Embryonic facial prominence (tissue), 1 donor: ENCODE results near the gene OR2F2.

Source experiments
- DNase-seq: peaks from one replicate; pipeline ENCODE4 v3.0.0-alpha.2; 2016; ENCODE audit errors: extremely low spot score

The OR2F2 gene

DNA sequence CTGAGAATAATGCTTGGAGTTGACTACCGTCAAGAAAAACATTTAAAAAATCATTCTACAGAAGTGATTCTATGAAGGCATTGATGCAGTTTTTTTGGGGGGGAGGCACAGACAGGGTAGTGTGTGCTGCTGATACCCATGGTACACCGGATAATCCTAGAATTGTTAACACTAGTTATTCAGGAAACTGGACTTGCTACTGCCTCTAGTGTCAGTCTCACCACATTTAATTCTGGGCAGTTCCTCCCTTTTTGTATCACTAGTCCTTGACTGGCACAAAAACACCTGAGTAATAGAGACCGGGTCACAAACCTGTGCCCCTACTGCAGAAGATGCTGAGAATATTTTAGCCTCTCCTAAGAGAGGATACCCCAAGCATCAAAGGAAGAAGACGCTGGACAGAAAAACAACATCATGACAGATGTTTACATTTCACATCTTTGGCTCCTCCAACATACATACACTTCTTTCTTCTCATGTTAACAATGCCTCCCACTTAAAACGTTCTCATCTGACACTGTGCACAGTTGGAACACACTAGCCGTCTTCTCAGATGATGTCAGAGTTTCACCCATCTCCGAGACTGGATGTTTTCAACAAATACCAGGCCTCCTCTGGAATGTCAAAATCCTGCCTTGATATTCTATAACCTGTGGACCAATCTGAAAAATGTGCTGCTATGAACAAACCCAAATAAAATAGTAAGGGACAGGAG is 19.9 kb upstream of the OR2F2 start:
- no peak for DNase-seq

DNA sequence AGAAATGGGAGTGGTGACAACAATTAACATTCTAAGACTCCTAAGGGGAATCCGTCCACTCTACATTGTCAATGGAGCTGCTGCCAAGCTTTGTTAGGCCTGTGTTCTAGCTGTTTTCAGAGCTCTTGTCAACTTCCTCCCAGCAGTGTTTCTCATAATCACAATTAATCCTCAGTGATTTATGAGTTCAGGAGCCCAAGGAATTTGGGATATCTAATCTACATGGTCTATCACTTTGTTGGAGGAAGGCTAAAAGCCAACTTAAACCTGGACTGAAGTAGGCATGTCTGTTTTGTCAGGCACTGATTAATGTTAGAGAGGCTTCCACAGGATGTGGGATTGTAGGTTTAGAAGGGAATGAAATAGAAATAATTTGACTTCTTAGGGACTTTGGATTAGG is 10.2 kb upstream of the OR2F2 start:
- DNase-seq = no peak

DNA sequence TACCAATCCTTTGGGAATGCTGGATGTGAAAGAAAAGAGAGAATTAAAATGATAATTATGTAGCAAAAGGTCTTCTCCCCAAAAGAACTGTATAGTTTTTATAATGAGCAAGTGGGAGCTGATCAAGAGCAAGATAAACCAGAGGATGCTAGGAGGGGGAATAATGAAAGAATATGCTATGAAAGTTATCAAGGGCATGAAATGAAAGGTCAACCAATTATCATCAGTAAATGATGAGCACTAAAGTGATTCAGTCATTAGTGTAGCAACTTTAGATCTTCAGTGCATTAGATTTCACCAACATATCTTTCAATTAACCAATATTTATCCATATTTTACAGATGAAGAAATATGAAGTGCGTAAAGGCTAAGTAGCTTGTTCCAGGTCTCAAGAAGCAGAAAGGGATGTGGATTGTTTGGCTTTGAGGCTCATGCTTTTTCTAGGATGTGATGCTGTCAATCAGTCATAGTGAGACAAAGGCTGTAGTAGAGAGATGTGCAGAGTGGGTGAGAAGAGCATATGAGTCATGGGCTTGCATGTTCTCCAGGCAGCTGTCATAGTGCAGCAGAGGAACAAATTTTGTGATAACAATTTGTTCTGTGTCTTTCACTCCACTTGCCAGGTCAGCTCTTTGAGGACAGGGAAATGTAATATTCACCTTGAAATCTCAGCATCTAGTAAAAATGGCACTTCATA is 5.7 kb upstream of the OR2F2 start:
- DNase-seq = no peak

DNA sequence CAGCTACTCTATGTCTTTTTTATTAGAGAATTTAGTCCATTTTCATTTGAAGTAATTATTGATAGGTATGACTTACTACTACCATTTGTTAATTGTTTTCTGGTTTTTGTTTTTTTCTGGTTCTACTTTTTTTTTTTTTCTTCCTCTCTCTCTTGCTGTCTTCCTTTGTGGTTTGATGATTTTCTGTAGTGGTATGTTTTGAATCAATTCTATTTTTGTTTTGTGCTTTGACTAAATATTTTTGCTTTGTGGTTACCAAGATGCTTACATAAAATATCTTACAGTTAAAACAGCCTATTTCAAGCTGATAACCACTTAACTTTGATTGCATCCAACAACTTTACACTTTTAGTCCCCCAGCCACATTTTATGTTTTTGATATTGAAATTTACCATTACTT is 3.3 kb upstream of the OR2F2 start:
- no peak for DNase-seq

DNA sequence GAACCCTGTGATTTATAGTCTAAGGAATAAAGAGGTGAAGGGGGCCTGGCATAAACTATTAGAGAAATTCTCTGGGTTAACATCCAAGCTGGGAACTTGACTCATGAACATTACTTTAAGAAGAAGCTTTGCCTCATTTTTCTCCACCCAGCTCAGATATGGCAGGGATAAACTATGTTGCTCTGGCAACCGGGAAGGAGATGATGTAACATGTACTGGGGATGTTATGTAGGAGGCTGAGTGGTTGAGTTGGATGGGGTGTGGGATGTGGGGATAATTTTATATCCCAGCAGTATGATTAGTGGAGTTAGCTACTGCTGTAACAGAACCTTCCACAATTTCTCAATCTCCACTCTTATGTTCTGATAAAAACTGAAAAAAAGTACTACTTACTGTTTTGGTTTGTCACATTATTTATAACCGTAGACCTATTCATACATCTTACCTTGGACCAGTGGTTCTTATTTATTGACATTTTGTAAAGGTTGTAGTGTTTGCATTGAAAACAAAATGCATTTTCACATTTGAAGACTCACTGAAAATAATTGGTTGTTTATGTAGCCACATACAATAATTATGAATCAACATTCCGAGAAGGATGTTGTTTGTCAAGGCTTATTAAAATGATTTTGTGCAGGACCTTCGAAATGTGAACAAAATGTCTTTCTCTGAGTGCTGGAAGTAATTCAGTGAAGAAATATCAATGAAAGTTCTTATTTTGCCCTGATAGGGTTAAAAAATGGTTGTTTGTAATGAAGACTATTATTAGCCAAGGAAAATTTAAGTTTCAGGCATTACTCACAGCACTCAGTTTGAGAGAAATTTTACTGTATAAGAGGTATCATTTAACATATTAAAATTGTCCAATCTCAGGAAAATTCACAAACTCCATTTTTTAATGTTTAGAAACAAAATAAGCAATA is 1.3 kb downstream of the OR2F2 start:
- DNase-seq = no peak

DNA sequence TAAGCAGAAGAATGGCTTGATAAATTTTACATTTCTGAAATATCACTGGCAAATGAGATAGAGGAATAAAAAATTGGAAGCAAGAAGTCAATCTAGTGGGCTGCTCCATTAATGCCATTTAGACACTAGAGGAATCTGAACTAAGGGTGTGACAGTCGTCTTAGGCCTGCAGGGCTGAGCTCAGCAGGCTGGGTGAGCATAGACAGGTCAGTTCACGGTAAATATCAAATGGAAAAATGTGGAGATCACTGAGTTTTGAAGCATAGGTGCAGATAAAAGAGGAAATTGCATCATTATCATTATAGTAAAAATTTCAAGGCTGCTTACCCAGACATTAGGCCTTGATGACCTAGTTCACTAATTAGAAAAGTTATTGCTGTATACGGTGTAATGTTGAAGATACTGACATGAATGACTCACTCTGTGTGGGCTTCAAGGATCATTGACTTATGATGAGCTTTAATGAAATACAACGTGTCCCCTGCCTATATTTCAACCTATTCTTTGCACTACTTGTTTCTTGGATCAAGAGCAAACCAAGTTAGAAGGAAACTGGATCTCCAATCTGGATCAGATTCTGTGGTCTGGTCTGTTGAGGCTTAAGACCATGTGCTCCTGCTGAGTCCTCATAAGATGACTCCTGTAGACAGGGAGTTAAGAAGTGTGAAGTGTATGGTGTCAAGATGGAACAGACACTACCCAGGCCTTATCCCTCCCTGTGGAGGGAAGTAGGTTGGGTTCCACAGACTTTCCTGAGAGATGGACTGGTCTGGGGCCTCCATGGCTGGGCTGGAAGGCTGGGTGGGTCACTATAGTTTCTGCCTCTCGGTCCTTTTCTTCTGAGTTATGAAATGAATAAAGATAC is 3.6 kb downstream of the OR2F2 start:
- no peak for DNase-seq

DNA sequence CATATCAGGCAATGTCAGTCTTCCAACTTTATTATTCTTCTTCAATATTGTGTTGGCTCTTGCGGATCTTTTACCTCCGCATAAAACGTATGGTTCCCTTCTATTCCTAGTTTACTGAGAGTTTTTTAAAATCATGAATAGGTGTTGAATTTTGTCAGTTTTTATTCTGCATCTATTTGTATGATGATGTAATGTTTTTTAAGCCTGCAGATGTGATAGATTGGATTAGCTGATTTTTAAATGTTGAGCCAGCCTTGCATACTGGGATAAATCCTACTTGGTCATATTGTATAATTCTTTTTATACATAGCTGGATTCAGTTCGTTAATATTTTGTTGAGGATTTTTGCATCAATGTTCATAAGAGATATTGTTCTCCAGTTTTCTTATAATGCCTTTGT is 10.4 kb downstream of the OR2F2 start:
- no peak for DNase-seq

DNA sequence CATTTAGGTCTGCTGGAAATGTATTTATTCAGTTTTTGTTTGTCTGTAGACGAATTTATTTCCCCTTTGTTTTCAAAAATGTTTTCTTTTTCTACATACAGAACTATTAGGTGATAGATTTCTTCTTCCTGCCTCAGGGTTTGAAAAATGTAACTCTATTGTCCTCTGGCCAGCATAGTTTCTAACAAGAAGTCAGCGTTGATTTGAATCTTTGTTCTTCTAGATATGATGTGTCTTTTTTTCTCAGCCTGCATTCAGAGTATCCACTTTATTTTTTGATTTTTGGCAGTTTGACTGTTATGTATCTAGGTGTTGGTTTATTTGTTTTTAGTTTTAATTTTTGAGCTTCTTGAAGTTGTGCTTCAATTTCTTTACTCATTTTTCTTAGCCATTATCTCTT is 12.1 kb downstream of the OR2F2 start:
- no peak for DNase-seq

DNA sequence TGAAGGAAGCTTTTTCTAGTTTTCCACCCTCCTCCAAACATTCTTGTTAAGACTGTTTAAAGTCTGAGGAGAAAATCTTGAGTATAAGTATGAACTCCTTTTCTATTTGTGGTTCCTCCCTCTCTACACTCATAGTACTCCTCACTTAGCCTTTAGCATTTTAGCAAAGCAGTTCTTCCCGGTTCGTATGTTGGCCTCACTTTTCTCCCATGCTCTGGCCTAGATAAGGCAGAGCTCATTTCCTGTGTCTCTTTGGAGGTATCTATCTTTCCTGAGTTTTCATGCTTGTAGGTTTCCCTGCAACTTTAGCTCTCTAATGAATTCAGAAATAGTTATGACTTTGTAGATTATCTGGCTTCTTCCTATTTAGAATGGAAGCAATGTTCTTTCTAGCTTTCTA is 13.7 kb downstream of the OR2F2 start:
- no peak for DNase-seq

DNA sequence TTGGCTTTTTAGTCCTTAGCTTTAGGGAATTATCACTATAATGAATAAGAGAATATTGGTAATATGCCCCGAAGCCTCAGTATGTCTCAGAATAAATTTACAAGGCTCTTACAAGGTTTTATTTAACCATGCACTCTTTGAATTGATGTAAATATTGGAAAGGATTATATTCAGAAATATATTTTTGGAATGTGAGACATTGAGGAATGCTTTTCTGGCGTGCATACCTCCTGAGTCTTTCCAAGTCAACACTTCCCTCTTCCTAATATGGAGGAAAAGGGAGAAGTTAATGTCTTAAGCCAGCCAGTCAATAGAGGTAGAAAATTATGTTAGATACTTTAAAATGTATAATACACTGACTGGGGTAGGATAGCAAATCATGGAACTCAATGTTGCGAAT is 18.4 kb downstream of the OR2F2 start:
- DNase-seq = no peak

DNA sequence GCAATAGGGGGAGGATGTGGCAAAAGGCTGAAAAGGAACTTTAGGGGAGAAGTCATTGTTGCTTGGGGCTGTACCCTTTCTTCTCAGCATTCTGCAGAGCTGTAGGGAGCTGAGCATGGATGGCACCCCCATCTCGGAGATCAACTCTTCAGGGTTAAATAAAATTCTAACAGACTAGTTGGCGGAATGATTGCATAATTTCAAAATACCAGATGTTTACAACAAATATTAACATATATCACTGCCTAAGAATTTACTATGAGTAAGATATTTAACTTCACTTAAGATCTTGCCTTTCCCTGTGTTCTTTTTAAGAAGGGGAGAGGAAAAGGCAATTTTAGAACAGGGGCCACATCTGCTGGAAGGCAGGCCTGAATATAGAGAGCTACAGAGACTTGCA is 19.1 kb downstream of the OR2F2 start:
- DNase-seq = no peak

DNA sequence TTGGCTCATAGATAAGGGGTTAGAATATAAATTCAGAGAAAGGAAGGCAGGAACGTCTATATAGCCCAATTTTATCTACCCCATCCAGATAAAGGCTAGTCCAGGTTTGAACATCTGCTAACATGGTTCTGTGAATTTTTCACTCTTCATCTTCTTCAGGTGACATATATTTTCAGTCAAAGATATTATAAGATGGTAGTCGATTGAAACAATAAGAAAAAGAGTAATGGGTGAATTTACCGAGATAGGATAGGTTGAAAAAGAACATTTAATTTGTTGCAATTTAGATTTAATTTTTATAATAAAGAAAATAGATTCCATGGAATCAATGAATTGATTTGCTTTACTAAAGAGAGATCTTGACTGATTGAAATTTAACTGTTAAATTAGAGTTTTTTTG is 19.5 kb downstream of the OR2F2 start, which contains the start of gene OR2F1:
Gene OR2F1, plus strand, starts transcription at position 301 of the 400 bp plus-strand sequence. CDS start 5,127 bp downstream, outside the sequence.
- no peak for DNase-seq

DNA sequence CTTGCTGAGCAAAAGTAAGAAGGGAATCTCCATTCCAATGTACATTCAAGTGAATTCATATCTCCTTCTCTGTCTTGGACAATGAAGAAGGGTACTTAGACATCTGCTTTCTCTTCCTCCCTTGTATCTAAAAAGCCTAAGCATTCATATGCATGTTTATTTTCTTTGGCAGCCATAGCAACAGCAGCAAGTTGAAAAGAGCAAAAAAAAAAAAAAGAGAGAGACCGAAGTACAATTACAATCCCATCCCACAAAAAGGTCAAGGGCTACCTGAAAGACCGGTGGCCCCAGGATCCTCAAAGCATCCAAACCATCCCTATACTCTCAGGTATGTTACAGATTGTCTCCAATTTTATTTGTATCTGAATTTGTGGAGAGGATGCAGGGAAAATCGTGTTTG is 23.7 kb downstream of the OR2F2 start:
- no peak for DNase-seq

DNA sequence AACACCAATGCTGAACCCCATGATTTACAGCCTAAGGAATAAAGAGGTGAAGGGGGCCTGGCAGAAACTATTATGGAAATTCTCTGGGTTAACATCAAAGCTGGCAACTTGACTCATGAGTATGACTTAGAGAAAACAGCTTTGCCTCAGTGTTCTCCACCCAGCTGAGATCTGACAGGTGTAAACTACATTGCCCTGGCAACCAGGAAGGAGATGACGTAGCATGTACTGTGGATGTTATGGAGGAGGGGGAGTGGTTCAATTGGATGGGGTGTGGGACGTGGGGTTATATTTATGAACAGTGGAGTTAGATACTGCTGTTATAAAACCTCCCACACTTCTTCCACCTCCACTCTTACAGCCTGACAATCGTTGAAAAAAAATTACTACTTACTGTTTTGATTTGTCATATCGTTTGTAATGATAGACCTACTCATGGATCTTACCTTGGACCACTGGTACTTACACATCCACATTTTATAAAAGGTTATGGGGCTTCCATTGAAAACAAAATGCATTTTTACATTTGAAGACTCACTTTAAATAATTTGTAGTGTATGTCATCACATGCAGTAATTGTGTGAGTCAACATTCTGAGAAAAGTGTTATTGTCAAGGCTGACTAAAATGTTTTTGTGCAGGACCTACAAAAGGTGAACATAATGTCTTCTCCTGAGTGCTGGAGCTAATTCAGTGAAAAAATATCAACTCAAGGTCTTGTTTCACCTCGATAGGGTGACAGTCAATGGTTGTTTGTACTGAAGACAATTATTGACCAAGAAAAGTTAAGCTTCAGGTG is 26.0 kb downstream of the OR2F2 start:
- no peak for DNase-seq

DNA sequence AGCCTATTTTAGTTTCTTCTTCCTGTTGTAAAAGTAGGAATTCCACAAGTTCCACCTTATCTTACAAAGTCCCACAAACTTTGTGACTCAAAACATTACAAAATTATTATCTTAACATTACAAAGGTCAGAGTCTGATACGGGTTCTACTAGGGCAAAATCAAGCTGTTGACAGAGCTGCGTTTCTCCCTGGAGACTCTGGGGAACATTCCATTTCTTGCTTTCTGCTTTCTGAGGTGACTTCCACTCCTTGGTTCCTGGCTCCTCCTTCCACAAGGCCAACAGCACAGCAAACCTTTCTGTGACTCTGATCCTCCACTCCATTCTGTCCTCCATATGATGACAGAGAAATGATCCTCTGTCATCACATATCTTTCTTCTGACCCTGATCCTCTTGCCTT is 30.2 kb downstream of the OR2F2 start:
- no peak for DNase-seq

DNA sequence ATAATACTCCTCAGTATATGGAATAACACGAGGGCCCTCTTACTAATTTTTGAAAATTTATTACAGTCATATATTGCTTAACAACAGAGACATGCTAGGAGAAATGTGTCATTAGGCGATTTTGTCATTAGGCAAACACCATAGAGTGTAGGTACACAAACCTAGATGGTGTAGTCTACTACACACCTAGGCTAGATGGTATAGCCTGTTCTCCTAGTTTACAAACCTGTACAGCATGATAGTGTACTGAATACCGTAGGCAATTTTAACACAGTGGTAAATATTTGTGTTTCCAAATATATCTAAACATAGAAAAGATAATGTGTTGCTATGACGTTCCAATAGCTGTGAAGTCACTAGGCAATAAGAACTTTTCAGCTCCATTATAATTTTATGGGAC is 32.4 kb downstream of the OR2F2 start:
- no peak for DNase-seq

DNA sequence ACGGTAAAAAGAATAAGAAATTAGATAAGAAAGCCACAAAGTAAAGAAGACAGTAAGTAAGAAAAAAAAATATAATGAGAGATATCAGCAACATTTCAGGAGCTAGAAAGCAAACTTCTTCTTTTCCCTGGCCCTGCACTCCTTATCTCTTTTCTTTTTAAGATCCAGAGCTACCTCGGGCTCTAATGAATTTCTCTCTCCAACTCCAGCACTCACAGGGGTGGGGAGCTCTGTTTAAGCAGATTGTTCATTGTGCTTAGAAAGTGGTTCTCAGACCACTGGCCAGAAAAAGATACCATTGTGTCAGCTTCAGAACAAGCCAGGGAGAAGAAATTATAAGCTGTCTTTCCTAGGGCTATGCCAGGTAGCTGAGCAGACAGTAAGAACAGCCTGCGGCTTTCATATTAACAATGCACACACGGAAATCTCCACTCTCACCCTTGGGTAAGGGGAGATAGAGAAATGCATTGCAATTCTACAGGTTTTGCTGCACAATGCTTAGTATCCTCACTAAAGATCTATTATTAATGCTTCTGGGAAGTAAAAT is 38.9 kb downstream of the OR2F2 start:
- DNase-seq = no peak

DNA sequence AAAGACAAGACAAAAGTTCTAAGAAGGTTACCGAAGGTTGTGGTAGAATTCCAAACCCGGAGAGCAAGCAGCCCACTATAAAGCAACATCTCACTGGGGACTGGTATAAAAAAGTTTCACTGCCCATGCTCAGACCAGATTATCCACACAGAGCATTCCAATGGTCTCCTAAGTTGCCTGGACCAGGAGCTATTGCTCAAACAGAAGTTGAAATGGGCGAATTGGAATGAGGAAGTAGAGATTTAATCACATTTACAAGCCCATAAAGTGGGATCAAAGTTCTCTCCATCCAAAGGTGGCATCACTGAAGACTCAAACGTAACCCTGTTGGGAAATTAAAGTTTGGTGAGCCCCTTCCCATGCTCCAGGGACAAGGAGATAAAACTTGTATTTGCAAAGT is 39.4 kb downstream of the OR2F2 start:
- no peak for DNase-seq

DNA sequence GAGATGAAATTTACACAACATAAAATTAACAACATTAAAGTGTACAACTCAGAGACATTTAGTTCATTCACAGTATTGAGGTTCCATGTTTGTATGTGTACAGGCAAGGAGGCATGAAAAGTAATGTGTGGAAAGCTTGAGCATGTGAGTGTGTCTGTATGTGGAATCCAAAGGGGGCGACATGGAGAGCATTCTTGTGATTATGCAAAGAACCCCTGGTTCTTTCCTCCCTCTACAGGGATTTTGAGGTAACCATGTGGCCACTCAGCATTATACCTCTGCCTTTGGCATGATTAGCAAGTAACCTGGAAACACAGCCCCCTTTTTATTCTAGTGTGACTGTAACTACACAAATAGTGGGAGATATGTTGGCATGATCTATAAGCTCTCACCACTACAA is 40.6 kb downstream of the OR2F2 start:
- DNase-seq = no peak

DNA sequence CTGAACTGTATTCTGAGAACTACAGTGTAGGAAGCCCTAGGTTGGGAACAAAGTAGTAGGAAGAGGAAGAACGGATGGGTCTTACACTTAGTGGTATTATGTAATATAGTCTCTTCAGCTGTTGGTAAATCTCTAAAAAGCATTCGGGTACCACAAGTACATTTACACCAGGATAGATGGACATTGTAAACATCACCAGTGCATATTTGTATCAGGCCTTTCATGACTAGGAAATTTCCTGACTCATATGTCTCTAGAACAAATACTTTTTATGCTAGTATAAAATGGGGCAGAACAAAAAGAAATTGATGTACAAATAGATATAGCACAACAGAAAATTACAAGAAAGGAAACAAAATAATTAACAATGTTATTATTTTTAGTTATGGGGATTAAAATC is 43.6 kb downstream of the OR2F2 start:
- DNase-seq = no peak
